LHCN-M2 (cell line): Measurements from ENCODE around the gene FFAR4. TPM values are rescaled to one million over a fixed set of nuclear protein-coding genes. Genes with fewer than 3 reads are reported as not detected.

Source experiments
- DNase-seq: peaks from one replicate; pipeline ENCODE4 v3.0.0-alpha.2; 2012; ENCODE audit warnings: low read depth
- total RNA-seq: library from RNA; depleted of rRNA; stranded (reverse); fragments of >200 nt; gene quantifications from 2 replicates; pipeline ENCODE4 v1.2.3, GENCODE V29; 2014

The FFAR4 gene
- total RNA-seq, 1 experiment from 2014 or later = not detected

GRCh38 chr10:93572606-93573005 is 6.1 kb downstream of the FFAR4 start:
- no peak for DNase-seq

DNA sequence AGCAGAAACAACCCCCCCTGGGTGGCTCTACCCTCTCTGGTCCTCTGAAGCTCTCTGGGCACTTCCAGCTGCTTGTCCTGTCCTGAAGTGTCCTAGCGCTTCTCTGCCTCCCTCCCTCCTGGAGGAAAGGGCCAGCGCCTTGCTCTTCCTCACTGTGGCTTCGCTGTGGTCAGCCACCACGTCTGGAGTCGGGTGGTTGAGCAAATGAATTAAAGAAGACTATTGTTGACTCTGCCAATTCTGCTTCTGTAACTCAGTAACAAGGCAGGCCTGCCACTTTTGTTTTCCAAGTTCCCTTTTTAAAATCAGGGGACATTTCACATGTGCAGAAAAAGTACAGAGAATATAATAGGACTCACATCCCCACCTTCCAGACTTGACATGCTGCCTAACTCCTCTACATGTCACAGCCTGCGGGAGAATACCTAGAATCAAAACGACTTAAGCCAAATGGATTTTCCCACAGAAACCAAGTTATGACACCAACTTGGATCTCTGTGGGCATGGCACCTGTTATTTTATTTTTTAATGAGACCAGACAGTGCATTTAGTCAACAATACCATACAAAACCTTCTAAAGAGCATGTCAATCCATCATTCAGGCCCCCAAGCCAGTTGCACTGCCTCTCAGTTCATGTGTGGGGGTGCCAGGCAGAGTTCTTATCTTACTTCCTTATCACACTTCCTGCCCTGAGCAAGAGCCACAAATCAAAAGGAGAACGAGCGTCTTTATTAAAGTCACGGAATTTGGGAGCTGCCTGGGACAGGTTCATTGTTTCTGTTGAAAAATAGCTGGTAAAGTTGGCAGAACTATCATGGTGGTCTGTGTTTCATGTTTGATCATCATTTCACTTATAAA is 6.8 kb downstream of the FFAR4 start:
- DNase-seq = no peak

GRCh38 chr10:93573924-93574323 is 7.5 kb downstream of the FFAR4 start:
- no peak for DNase-seq

DNA sequence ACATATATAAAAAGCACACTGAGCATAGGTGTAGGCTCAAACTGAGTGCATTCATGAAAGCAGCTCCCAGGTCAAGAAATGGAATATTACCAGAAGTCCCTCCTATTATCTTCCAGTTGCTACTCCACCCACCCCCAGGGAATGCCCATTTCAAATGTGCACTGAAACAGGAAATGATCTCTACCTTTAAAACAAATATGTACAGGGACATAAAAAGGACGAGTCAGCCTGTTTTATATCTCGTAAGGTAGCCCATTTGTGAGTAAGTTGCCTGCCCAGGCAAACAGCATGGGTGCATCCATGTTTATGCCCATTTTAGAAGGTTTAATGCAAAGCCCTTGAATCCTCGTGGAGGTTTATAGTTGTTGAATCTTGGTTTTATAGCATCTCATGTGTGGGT is 10.4 kb downstream of the FFAR4 start:
- no peak for DNase-seq

GRCh38 chr10:93577565-93577964 is 11.1 kb downstream of the FFAR4 start:
- DNase-seq = no peak

DNA sequence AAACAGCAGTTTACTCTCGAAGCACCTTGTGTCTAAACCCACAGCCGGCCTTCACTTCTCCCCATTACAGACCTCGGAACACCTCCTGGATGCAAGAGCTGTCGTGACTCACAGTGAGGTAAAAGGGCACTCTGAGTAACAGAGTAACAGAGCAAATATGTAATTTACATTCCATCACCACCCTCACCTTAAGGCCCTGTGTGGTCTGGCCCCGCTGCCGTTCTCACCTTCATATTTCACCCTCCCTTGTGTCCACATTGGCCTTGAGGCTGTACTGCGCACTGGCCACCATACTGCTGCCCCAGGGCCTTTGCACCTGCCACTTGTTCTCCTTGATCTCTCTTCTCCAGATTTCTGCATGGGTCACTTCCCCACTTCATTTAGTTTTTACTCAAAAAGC is 12.6 kb downstream of the FFAR4 start:
- DNase-seq = no peak

DNA sequence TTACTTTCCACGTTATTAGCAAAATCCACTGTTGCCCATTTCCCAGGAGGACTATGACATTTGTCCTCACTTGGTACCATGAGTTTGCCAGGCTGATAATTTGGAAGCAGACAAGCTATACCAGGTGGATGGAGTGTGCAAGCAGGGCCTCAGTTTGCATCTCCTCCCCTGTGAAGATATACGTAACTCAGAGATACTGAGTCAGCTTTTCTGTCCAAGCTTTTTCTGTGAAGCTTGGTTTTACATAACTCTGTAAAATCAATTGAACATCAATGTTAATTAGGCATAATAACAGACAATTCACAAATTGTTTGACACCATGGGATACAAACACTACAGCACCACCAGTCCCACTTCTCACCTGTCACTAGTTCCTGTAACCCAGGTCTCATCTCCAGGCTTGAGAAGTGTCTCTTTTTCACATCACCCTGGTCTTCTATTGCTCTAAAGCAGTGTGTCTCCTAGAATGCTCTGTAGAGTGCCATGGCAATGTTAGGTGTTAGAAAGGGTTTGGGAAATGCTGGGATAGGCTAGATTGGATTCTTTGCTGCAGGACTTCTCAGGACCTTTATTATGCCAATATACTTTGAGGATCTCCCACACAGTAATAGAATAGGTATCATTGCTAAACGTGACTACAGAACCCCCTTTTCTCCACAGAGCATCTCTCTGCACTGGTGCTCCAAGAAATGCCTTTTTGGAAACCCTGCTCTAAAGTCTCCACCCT is 13.7 kb downstream of the FFAR4 start:
- DNase-seq = no peak

- DNase-seq = peak; percentile 18
Observed at GRCh38 chr10:93580828-93581227, 14.4 kb downstream of the FFAR4 start.

DNA sequence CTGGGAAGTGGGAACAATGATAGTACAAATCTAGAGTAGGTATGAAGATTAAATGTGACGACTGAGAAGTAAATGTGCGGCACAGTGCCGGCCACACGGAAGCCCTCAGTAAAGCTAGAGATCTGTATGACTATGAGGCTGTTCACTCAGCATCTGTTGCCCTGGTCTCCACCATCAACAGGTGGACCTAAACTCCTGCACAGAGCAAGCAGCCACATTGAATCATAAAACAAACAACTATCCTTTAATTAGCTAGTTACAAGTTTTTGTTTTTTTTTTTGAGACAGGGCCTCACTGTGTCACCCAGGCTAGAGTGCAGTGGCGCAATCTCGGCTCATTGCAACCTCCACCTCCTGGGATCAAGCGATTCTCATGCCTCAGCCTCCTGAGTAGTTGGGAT is 18.0 kb downstream of the FFAR4 start:
- DNase-seq = peak; percentile 23

DNA sequence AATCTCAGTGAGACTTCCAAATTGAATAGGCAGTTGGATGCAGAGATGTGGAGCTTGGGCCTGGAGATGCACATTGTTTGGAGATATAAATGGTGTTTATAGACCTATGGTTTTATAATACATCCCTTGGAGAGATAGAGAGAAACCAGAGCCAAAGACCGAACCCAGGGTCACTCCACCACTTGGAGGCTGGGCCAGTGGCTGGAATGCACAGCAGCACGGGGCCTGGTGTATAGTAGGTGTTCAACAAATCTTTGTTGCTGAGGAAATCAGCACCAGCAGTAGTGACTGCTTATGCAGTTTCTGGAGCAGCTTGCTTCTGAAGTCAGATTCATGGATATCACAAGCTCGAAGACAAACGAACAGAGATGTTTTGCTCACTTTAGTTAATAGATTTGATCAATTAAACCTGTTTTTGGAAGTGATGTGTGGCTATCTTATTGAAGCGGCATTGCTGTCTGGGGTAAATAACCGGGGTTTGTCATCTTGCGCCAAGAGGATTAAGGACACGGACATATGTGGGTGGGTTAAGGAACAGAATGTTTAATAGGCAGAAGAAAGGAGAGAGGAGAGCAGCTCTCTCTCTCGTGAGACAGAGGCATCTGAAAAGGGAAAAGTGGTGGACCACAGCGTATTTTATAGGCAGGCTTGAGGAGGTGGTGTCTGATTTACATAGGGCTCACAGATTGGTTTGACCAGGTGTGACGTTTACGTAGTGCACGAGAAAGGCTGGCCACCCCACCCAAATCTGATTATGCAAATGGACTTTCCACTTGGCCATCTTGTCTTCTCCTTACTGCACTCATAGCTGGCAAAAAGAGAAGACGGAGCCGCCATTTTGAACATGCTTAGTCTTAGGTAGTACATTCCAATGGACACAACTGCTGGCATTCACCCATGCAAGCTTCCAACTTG is 23.4 kb downstream of the FFAR4 start:
- no peak for DNase-seq

DNA sequence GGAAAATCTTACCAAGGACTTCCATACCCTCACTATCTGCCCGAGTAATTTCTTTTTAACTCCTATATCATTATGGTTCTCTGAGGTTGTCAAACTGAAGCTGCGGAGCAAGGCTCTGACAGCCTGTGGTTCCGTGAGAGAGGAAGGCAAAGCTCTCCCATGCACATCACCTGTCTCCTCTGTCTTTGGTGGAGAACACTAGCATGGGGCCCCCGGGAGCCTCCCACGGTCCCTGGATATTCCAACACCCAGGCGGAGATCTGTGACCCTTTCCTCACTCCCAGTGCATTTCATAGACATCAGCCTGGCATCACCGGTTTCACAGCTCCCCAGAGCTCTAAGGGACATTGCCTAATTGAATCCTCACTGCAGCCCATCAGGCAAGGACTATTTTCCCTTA is 24.2 kb downstream of the FFAR4 start:
- no peak for DNase-seq

- DNase-seq = no peak
Observed at GRCh38 chr10:93591065-93591808, 24.8 kb downstream of the FFAR4 start.

GRCh38 chr10:93593254-93593653 is 26.8 kb downstream of the FFAR4 start:
- no peak for DNase-seq

- DNase-seq = no peak
Observed at GRCh38 chr10:93593749-93594148, 27.3 kb downstream of the FFAR4 start.

- no peak for DNase-seq
Observed at GRCh38 chr10:93594518-93594917, 28.1 kb downstream of the FFAR4 start.

- DNase-seq = no peak
Observed at GRCh38 chr10:93595378-93596161, 29.1 kb downstream of the FFAR4 start.

DNA sequence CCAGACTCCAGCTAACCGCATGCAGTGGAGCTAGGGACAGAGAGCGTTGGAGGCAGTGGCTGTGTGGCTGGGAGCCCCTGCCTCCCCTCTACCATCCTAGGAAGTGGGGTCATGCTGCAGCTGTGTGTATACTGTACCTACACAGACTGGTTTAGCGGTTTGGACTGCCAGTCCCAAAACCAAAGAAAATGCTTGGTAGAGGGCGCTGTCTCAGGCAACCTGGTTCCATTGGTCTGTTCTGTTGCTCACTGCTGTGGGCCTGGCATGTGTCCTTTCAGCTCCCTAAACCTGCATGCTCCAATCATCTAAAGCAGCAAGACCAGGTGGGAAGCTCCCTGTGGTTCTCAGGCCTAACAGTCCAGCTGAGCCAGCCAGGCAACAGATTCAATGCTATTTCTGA is 30.1 kb downstream of the FFAR4 start:
- no peak for DNase-seq

DNA sequence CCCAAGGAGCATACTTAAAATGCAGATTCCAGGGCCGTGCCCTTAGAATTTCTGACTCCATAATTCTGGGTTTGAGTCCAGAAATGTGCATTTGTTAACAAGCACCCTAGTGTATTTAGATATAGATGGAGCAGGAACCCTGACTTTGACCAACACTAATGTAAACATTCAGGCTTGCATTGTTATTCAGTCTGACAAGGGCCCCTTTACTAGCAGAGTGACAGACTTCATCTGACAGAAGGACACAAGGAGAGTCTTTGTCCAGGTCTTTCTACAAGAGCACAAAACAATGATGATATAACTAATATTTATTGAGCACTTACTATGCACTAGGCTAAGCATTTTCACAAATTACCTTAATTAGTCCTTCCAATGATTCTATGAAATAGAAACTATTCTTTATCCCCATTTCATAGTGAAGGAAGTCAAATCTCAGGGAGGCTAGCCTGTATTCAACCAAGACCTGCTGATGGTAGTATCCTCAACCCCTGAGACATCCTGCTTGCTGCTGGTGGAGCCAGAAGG is 30.7 kb downstream of the FFAR4 start:
- no peak for DNase-seq

- DNase-seq = peak; percentile 11
Observed at GRCh38 chr10:93598157-93598556, 31.7 kb downstream of the FFAR4 start.

- DNase-seq = no peak
Observed at GRCh38 chr10:93599335-93599734, 32.9 kb downstream of the FFAR4 start.
